Measurements from ENCODE around the gene NRG2.

NRG2 gene

GRCh38 chr5:140042643-140043507, at the start of gene NRG2:
NRG2 (minus strand) TSS chr5:140043299.
- peak; percentile 67 for DNase-seq

GRCh38 chr5:140090251-140090650, 47.2 kb upstream of the NRG2 start:
- DNase-seq, result no peak

DNA sequence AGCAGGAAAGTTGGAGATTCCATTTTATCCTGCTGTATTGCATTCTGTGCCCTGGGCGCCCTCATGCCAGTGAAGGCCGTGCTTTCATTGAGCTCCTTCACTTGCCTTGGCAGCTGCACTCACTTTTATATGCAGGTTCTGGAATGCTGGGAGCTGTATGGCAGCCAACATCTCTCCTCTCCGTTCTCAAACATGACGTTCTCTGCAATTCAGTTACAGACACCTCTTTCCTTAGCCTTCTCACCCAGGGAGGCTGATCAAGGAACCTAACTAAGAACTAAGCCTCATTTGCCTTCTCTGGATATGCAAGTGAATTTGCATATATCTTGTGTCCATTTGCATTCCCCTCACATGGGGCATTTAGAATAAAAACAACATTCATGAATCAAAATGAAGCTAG, 41.4 kb upstream of the NRG2 start:
- DNase-seq, result no peak

DNA sequence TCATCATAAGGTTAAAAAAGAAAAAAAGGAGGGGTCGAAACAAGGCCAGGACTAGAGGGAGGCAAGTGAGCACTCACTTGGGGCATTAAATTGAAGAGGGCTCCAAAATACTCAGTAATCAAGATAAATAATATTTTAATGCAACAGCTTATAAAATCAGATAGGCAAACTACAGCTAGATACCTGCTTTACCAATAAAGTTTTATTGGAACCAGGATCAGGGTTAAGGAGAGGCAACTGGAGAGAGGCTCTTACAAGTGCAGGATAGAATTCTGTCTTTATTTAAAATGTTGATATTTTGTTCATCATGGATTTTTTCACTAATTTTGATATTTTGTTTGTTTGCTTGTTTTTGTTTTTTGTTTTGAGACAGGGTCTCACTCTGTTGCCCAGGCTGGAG, 40.6 kb upstream of the NRG2 start:
- DNase-seq, result no peak

DNA sequence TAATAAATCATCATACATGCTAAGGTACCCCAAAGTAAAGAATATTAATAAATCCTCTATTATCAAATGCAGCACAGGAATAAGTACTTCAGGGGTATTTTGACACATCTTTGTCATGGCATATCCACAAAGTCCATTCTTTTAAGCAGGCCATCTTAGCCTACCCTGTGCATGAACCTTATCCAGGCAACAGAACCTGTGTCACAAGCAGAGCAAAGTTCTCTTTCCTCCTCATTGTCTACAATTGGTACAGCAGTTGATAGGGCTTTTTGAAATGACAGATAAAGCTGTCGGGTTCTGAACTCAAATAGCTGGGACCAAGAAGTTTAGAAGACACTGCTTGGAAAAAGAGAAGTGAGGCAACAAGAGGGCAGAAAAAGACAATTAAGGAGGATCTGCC, 40.0 kb upstream of the NRG2 start:
- no peak for DNase-seq

GRCh38 chr5:140076788-140077187, 33.7 kb upstream of the NRG2 start:
- no peak for DNase-seq

DNA sequence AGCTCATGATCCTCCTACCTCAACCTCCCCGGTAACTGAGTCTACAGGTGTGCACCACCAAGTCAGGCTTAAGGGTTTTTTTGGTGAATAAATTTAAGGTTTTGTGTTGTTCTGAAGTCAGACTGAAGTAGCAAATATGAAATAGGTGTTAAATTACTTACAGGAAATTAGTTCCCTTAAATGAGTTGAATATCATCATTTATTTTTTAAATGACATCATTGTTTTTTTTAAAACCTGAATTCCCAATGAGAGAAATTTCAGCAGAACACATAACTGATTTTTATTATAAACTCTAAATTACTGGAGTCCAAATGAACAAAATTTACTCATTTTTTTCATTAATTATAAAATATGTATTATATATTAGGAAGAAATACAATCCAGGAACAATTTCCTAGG, 33.0 kb upstream of the NRG2 start:
- no peak for DNase-seq

GRCh38 chr5:140075371-140075770, 32.3 kb upstream of the NRG2 start:
- peak; percentile 12 for DNase-seq

DNA sequence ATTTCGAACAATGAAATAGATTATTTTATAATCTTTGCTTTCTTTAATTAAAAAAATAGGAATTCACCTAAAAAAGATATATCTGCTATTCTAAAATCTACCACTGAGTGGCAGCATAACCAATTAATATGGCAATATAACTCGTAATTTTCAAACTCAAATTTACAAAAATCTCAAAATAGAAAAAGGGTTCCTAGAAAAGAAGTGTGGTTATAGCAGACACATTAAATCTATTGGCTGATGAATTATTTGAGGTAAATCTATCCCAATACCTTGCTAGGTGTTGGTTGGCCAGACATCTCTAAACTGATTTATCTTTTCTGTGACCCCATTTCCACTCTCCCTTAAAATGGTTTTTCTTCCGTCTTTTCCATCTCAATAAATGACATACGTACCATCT, 30.2 kb upstream of the NRG2 start:
- DNase-seq, result peak; percentile 6

DNA sequence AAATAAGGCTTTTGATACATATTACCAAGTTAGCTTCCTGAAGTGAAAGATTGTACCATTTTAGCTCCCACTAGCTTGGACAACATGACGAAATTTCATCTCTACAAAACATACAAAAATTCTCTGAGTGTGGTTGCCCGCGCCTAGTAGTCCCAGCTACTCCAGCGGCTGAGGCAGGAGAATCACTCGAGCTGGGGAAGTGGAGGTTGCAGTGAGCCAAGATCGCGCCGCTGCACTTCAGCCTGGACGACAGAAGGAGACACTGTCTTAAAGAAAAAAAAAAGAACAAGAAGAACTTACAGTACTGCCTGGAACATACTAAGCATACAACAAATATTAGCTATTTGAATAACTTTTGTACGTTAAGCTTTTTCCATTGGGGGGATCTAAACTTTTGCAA, 29.7 kb upstream of the NRG2 start:
- DNase-seq, result no peak

- no peak for DNase-seq
Measured at GRCh38 chr5:140060816-140061215, 17.7 kb upstream of the NRG2 start.

- no peak for DNase-seq
Measured at GRCh38 chr5:140058212-140058932, 15.3 kb upstream of the NRG2 start.

GRCh38 chr5:140056880-140057279, 13.8 kb upstream of the NRG2 start:
- DNase-seq, result no peak

DNA sequence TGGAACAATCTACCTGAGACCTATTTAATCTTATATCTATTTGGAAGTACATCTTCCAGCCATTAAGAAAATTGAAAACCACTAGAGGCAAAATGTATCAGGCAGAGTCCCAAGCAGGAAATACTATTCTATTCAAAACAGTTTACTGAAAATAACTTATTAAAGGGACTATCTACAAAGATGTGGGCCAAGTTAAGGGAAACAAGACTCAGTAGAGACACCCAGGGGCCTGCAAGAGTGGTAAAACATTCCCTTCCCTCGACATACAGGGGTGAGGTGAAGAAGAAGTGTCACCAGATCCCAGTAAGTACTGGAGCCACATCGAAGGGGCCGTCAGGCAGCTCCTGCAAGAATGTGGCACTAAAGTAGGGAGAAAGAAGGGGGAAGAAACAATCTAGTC, 12.1 kb upstream of the NRG2 start:
- no peak for DNase-seq

- DNase-seq, result peak; percentile 17
Measured at GRCh38 chr5:140054086-140054689, 11.1 kb upstream of the NRG2 start.

DNA sequence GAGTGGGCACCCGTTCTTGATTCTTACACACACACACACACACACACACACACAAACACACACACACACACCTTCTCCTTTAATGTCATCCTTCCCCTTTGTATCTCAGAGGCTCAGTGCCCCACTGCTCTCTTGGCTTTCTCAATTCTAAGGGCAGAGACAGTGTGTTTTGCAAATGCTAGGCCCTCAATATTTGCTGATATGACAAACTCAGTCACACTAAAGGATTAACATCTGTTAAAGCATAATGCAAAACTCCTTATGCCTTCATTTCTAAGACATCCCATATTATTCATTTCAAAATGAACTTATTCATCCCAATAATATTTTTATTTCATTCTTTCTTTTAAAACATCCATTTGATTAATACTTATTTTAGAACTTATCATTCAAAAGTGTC, 8.9 kb upstream of the NRG2 start:
- no peak for DNase-seq

DNA sequence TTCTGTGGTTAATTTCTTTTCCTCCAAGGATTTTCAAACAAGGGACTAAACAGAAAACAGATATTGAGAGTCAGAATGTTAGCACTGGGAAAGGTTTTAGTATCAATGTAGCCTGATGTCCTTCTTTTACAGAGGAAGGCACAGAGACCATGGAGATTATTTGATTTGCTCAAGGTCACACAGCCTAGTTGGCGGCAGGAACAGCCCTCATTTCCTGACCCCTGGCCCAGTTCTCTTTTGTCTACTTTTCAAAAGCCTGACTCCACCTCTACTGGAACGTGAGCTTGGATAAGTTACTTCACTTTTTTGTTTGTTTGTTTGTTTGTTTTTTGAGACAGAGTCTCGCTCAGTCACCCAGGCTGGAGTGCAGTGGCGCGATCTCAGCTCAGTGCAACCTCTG, 6.6 kb upstream of the NRG2 start:
- no peak for DNase-seq

DNA sequence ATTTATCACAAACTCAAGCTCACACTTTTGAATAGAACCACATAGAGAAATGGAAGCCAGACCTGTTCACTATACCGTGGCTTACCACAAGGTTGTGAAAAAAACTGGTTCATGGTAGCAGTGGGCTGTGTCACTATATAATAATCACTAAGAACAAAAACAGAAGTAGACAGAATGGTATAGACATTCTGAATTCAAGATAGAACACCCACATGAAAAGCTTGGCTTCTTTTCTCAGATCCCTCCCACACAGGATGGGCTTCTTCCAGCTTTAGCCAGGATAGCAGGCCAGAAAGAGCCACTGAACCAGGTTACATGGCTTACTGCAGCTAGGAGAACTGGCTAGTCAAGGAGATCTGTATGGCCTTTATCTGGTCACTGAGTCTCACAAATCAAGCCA, 6.1 kb upstream of the NRG2 start:
- DNase-seq, result no peak

GRCh38 chr5:140044041-140044440, 942 bp upstream of the NRG2 start:
- DNase-seq, result no peak

- DNase-seq, result no peak
Measured at GRCh38 chr5:140043508-140043872, 391 bp upstream of the NRG2 start.

DNA sequence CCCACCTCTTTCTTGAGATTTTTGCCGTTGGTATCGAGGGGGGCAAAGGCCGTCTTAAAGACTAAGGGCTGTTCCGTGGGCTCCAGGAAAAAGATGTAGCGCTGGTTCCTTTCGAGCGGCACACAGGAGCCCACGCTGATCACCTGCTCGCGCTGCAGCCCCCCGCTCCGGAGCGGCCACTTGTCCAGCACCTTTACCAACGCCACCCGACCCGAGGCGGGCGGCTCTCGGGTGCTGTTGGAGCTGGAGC, 781 bp downstream of the NRG2 start:
- DNase-seq, result no peak

- DNase-seq, result peak; percentile 53
Measured at GRCh38 chr5:140041492-140042392, 1.4 kb downstream of the NRG2 start.

GRCh38 chr5:140041099-140041491, 2.0 kb downstream of the NRG2 start:
- DNase-seq, result no peak
